ENCODE measurements around the gene NRCAM.
"Not testable (repeated sequence)": the region's sequence is repeated elsewhere in the genome, so short reads cannot be mapped to it uniquely, and the experiment has no call there.

Gene NRCAM

DNA sequence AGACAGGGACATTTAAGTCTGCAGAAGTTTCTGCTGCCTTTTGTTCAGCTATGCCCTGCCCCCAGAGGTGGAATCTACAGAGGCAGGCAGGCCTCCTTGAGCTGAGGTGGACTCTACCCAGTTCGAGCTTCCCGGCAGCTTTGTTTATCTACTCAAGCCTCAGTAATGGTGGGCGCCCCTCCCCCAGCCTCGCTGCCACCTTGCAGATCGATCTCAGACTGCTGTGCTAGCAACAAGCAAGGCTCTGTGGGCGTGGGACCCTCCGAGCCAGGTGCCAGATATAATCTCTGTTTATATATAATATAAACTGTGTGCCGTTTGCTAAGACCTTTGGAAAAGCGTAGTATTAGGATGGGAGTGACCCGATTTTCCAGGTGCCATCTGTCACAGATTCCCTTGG is 63.1 kb downstream of the NRCAM start:
- DNase-seq: not testable (repeated sequence)

DNA sequence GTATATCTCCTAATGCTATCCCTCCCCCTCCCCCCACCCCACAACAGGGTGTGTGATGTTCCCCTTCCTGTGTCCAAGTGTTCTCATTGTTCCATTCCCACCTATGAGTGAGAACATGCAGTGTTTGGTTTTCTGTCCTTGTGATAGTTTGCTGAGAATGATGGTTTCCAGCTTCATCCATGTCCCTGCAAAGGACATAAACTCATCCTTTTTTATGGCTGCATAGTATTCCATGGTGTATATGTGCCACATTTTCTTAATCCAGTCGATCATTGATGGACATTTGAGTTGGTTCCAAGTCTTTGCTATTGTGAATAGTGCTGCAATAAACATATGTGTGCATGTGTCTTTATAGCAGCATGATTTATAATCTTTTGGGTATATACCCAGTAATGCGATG is 68.5 kb downstream of the NRCAM start:
- not testable (repeated sequence) for DNase-seq

DNA sequence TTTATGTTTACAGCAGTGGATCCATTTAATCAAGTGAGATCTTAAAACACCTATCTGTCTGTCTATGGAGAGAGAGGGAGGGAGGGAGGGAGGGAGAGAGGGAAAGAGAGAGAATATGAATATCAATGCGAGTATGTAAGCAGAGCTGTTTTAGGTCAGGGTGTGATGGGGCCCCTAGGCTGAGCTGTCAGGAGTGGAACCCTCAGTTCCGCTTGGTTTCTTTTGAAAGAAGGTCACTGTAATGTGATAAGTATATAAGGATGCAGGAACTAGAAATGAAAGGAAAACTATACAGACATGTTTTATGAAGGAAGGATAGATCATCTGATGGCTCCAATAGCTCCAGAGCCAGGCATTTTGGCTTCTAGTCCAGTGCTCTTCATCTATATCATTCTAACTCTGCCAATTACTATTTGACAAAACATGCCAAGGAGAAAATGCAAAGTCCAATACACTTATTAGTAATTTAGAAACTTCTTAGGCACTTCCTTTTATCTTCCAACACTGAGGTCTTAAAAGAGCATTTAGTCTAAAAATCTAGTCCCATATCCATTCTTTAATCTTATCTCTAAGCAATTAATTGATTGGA is 70.3 kb downstream of the NRCAM start:
- no peak for DNase-seq

DNA sequence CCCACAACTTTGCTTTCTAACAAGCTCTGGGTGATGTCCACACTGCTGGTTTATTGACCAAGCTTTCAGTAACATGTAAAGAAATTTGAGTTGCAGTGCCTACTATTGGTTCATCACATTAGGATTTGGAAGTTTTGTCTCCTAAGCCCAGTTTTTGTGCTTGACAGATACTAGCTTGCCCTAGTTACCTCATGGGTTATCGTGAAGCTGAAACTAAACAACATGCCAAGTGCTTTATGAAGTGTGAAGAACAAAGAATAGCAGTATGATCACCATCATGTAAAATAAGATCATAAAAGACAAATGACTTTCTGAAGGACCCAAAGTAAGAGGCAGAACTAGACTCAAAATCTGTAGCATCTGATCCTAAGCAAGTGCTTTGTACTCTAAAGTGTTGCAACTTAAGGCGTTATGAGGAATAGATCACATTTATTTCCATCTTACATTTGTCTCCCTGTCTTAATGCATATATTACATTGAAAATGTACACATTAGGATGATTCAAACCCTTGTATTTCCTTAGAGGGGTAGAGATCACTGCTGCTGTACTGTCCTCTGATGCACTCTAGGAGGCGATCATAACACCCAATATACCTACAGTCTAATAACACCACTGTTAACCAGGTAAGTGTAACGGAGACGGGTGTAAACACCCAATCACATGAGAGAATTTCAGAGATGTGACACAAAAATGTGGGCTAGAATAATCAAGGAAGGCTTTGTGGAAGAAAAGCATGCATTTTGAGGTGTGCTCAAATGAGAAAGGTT is 71.3 kb downstream of the NRCAM start:
- no peak for DNase-seq

DNA sequence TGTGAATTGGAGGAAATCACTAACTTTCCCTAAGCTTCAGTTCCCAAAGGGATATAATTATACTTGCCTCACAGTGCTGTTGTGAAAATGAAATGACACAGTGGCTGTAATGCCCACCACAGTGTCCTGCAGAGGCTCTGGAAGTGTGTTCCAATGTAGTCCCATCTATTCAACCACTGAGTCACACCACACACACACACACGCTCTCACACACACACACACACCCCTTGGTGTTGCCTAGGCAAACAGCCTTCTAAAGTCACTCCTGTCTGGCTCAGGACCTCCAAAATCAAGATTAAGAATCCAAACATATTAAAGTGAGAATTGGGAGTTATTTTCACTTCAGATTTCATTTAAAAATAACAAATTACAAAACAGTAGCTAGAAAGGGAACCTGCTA is 73.3 kb downstream of the NRCAM start:
- no peak for DNase-seq

DNA sequence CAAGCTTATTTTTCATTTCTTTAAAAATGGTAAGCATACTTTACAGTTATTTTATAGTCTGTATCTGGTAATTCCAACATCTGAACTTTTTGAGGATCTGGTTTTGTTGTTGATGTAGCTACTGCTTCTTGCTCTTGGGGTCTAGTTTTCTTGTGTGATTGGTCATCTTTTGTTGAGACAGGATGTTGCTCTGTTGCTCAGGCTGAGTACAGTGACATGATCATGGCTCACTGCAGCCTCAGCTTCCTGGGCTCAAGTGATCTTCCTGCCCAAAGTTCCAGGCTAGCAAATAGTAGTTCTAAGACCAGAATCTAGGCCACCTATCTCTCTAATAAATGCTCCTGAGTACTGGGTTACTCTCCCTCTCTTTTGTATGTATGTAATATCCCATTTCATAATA is 75.7 kb downstream of the NRCAM start:
- no peak for DNase-seq

DNA sequence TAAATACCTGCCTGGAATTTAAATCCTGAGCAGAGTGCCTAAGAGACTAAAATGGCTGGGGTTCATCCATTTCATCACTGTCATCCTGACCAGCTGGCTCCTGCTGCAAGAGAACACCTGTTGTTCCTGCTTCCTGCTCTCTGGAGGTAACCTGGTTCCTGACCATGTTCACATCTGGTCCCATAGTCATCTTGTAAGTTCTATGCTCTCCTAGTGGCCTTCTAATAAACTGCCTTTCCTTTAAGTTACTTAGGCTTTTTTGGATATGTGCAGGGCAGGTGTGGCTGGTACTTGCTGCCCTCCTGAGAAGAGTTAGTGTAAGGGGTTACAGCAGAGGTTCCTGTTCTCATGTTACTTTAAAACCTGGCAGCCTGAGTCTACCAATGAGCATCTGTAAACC is 80.0 kb downstream of the NRCAM start:
- no peak for DNase-seq

DNA sequence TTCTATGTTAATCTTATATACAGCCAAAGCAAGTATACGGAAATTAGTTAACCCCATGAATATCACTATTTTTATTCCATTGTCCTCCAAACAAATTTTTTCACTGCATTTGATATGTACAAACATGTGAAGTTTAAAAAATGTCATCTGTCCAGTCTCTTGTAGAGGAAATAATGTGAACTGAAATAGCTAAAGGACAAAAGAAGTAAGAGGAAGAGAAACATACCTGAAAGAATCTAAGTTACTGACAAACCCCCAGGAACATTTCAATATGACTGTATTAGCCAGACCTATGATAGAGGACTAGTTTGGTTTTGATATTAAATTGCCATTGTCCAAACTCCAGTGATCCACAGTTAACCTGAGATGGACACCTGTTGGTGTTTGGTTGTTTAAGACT is 80.6 kb downstream of the NRCAM start:
- DNase-seq: no peak

DNA sequence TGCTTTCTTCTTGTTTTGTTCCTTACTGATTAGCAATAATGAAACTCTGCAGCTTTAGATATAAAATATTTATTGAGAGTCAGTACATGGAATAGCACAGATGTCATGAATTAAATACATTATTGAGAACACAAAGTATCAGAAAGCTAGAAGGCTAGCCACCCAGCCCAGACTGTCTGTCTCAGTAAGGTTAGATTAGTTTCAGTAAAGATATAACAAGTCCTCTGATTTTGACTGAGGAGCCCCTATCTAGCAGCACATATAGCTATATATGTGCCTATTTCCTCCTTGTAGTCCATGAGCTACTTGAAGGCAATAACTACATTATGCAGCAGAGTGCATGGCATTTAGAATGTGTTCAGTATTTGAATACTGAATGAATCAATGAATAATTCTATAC is 81.3 kb downstream of the NRCAM start:
- DNase-seq: no peak

DNA sequence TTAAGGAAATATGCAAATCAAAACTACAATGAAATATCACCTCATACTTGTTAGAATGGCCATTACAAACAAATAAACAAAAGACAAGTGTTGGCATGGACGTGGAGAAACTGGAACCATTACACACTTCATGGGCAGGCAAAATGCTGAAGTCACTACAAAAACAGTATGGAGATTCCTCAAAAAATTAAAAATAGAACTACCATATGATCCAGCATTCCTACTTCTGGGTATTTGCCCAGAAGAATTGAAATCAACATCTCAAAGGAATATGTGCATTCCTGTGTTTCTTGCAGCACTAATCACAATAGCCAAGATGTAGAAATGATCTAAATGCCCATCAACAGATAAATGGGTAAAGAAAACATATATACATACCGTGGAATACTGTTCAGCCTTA is 83.6 kb downstream of the NRCAM start:
- no peak for DNase-seq

DNA sequence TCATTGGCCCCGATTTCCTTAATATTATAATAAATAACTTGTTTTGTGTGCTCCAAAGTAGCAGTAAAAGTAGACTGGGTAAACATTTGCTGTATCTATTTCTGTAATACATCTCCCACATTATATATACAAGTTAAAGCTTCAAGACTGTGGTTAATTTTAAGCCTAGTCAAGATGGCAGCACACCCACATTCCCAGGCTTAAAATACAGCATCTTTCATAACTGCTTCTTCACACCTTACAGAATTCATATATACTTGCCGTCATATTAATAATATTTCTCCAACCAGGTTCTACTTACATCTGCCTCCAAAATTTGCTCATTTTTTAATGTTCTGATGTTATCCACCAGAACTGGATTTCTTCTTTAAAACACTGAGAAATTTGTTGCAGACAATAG is 85.6 kb downstream of the NRCAM start:
- no peak for DNase-seq

DNA sequence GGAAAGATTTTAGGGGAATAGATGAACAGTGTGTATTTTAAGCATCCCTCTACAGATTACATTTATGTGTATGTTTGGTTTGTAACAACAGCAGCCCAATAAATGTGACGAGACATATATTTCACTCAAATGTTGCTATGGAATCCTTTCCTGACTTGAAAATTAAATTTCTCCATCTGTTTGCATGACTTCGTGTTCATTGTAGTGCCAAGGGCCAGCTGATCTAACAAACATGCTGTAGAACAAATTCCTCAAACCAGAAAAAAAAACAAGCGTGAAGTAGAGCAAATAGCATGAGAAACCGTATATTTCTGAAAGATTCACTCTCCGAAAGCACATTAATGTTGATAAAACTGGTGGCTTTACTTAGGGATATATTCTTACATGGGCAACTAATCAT is 87.8 kb downstream of the NRCAM start:
- no peak for DNase-seq

DNA sequence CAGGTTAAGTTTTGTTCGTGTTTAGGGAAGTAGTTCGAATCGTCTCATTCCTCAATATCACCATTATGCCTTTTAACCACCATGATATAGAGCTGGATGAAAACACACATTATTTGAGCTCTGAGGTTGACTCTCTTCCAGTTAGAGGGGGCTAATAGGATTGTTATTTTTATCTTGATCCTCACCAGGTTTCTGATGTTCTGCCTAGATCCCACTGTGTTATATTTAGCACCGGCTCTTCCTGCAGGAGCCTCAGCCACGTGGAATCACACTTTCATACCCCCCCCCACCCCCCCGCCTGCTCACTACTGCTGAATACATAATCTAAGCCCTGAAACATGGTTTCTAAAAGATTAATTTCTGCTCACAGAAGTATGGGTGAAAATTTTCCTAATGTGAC is 88.3 kb downstream of the NRCAM start:
- no peak for DNase-seq

DNA sequence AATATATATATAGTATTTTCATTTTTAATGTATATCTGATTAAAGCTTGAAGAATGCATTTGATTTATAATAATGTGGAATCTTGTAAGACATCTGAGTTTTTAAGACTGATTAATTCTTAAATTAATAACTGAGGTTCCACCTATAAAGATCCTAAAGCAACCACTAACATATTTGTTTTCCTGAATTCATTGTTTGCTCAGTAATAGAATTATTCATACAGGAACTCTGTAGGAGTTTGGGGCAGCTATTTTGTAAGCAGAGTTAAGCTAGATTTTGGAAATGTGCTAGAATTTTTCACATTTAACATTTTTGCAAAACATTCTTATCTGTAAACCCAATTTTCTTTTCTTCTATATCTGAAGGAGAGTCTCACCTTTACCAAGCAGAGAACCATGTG is 88.9 kb downstream of the NRCAM start:
- DNase-seq: no peak

DNA sequence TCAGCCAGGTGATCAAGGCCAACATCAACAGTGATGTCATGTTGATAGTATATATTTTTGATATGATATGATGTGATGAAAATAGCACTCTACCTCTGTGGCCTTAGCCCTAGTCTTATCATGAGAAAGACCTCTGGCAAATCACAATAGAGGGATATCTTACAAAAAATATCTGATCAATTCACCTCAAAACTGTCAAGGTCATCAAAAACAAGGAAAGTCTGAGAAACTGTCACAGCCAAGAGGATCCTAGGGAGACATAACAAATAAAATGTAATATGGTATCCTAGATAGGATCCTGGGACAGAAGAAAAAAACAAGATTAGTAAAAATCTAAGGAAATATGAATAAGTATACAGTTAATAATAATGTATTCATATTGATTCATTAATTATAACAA is 92.6 kb downstream of the NRCAM start:
- DNase-seq: no peak

DNA sequence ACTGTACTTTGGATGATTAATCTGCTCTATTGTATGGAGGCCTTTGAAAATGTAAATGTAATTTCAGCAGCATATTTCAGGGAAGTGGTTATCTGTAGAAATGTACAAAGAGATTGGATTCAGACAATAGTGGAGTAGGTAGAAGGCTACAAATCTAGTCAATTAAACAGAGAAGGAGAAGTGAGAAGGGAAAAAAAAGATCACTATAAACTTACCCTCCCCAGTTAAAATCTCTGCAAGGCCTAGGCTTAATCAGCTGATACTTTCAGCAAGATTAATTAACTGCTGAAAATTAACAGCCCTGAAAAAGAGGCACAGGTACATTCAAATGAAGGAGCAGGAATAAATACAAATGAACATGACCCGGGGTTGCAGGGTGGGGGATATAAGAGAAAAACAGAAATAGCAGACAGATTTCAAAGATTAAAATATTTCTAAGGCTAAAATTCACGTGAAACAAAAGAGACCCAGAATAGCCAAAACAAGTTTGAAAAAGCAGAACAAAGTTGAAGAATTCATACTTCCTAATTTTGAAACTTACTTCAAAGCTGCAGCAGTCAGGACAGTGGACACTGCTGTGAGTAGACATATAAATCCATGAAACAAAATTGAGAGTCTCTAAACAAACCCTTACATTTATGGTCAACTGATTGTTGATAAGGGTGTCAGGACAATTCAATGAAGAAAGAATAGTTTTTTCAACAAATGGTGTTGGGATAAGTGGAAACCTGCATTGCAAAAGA is 96.0 kb downstream of the NRCAM start:
- no peak for DNase-seq

DNA sequence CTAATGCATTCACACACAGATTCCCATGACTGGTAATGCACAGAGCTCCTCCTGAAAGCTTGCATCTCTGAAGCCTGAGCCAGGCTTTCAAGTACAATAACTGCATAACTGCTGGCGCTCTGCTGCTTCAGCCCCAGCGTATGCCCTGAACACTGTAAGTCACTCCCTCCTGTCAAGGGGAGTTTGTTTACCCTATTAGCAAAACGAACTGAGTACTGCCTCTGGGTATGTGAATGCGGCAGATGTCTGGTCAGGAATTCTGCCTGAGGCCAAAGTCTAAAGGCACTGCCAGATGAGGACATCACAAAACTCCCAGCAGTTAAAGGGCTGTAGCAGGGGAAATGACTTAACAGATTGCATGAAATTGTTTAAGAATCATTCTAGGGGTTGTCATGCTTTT is 97.7 kb downstream of the NRCAM start:
- no peak for DNase-seq

DNA sequence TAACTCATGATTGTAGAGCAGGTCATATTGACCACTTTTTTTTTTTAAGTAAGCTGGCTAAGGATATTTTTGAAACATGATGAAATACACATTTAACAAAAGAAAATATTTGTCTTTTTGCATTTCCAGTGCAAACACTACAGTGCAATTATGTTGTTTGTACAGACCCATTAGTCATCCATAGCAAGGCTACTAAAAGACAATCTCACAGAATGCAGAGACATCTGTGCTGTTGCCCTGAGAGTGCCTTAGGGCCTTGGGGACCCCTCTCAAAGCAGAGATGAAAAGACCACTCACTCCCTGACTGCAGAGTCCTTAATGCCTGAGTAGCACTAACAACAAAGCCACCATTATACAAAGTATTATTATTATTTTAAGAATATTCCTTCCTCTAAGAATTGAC is 104.5 kb downstream of the NRCAM start:
- no peak for DNase-seq

DNA sequence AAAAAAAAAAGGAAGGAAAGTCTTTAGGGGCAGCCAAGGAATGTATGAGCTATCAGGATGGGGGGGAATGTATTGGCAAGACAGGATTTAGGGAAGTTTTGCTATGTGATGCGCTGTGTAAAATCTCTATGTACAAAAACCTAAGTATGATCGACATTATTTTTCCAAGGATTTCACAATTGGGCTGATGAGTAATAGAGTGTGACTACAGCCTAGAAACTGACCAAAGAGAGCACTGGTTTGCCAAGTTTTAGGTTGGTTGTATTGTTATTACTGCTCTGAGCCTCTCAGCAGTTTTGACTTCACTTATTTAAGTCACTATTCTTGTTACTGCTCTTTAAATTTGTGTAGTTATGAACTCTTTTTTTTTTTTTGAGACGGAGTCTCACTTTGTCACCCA is 107.3 kb downstream of the NRCAM start:
- no peak for DNase-seq

DNA sequence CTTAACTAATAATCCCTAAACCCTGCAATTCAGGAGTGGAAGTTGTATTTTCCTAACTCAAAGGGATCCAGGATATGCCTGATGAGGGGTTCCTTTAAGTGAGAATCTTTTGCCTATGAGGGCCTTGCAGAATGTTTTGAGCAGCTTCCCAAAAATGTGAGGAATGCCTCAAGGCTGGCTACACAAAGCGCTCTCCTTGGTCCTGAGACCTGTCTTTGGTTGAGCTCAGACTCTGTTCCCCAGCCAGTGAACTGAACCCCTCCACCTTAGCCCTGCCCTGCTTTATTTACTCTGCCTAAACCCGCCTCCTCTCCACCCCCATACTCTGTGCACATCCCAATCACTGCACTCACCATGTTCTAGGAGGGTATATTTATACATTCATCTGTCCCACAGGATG is 108.6 kb downstream of the NRCAM start:
- no peak for DNase-seq

DNA sequence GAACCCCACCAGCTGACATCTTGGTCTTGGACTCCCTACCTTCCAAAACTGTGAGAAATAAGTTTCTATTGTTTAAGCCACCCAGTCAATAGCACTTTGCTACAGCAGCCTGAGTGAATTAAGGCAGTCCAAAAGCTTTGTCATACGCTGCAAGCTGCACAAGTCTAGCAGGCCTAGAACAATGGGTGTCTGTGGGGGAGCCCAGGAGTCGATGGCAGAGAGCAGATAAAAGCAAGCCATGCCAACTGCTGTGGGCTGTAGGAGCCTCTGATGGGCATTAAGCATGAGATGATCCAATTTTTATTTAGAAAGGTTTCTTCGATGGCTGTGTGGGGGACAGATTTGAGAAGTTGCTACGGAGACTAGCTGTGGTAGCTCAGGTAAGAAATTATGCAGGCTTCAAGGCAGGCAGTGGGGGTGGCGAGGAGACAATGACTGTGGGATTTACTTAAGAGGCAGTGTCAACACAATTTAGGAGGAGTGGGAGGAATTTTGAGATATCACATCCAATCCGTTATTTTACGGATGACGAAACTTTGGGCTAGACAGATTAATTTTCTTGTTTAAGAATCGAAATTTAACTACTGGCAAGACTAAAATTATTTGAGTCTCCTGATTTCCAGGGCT is 110.4 kb downstream of the NRCAM start:
- no peak for DNase-seq

DNA sequence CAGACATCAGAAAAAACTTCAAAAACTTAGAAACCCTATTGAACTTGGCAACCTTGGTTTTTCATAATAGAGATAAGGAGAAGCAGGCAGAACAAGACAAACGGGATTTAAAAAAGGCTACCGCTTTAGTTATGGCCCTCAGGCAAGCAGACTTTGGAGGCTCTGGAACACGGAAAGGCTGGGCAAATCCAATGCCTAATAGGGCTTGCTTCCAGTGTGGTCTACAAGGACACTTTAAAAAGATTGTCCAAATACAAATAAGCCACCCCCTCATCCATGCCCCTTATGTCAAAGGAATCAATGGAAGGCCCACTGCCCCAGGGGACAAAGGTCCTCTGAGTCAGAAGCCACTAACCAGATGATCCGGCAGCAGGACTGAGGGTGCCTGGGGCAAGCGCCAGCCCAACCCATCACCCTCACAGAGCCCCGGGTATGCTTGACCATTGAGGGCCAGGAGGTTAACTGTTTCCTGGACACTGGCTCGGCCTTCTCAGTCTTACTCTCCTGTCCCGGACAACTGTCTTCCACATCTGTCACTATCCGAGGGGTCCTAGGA is 115.3 kb downstream of the NRCAM start:
- no peak for DNase-seq

DNA sequence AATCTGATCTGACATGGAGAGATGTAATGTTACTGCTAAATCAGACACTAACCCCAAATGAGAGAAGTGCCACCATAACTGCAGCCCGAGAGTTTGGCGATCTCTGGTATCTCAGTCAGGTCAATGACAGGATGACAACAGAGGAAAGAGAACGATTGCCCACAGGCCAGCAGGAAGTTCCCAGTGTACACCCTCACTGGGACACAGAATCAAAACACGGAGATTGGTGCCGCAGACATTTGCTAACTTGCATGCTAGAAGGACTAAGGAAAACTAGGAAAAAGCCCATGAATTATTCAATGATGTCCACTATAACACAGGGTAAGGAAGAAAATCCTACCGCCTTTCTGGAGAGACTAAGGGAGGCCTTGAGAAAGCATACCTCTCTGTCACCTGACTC is 115.8 kb downstream of the NRCAM start:
- not testable (repeated sequence) for DNase-seq

All from activated T-cell treated with anti-CD3 and anti-CD28 coated beads for 4 hours (primary cell).